ENCODE measurements around the gene ZFAND2A.

ZFAND2A gene

DNA sequence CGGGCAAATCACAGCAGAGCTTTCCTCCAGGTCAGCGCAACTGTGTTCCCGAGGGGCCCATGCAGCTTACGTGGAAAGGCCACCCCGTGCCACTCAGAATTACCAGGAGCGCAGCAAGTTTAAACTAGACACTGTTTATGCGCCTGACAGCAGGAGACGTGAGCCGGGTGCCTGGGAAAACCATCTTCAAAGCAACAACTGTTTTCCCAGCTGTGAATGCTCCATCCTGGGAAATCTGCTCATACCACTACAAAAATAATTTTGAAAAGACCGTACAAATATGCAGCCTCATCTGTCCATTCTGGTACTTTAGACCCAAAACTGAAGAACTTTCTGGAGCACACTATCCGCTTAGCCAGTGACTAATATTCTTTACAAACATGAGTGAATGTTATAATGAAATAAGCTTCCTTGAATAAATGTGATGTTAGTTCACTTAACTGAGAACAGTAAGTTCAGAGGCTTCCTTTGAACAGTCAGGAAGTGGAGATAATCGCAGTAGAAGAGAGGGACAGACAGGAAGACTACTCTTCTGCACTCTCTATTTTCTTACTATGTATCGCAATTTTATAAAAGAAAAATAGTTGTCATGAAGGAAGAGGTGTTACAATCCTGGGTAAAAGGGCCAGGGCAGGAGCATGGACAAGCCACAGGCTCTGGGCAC is 55.3 kb downstream of the ZFAND2A start:
- no peak for DNase-seq

DNA sequence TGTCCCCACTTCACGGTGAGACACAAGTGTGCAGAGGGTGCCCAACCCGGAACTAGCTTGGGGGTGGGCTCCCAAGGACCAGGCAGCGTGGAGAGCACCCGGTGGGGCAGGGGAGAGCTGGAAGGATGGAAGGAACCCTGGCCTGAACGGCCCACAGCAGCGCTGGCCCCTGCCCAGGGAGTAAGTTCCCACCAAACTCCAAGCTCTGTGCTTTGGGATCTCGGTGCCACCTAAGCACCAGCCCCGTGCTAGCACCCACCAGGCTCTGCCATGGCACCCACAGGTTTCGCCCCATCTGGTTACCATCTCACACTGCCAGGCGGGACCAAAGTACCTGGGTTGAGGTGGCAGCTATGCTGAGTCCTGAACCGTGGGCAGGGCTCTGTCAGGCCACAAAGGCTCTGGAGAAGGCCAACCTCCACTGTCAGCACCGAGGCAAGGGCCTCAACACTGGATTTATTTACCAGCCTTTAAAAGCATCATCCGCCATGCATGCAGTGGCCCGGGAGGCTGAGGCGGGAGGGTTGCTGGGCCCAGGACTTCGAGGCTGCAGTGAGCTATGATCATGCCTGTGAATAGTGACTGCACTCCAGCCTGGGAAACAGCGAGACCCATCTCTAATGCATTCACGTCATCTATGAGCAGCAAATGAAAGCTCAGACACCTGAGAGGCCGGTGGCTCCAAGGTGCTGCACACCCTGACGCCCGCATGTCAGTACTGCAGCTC is 56.0 kb downstream of the ZFAND2A start:
- no peak for DNase-seq

DNA sequence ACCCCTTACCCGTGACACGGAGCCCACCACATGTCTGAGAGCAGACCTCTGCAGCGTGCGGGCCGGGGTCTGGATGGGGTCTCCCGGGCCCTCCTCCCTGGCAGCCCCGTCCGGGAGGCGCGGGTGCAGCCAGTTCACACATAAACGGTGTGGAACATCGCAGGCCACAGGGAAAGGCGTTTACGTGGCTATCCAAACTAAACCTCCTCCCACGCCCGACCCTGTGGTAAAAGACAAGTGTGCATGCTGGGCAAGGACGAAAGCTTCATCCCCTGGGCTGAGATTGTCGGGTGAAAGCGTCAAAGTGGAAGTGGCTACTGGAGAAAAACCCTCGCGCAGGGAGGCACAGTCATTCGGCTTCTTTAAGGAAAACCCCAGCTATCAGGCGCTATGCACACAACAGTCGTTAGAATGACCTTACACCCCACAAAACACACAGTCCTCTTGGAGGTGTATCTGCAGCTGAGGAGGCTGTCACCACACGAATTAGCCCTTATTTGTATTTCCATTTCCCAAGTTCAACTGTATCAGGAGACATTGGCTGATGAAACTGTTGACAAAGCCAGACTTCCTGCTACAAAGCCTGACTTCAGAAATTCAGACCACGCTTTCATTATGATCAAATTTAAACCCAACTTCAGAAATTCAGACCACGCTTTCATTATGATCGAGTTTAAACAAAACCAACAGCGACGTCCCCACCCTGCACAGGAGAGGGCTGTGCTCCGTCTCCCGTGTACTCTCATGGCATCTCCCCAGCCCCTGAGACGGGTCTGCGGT is 56.8 kb downstream of the ZFAND2A start:
- DNase-seq, result no peak
